ENCODE data around the gene HLA-DRB5.
"Not testable (repeated sequence)": the region's sequence is repeated elsewhere in the genome, so short reads cannot be mapped to it uniquely, and the experiment has no call there.

HLA-DRB5 gene

DNA sequence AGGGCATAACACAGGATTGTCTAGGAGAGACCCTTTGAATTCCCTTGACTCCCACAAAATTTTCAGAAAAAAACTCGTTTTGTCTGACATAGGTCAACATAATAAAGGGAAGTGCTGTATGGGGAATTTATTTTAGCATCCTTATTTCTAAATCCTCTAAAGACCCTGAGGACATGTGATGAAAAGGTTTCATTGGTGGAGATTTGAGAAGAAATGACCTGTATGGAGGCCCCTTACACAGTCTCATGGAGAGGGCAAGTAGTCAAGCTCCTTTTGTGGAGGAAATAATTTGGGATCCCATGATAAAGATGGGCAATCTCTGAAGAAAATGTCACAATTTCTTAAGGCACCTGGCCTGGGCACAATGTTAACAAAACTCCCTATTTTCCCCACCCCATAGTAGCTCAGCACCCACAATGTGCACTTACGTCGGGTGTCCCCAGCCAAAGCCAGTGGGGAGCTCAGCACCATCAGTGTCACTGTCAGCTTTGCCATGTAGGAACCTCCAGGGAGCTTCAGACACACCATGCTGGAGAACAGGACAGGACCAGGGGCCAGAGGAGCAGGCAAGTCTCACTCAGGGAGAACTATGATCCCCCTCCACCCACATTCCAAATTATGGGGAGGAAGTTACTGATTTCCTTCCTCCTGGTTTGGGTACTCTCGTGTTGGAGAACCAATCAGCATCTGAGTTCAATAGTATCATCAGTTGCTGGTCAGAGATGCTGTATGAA, at the start of gene HLA-DRB5:
Gene HLA-DRB5, minus strand, starts transcription at position 591 of the 734 bp plus-strand sequence. Its CDS starts 63 bp downstream, at position 528.
- peak; percentile 52 for DNase-seq

GRCh38 chr6:32578962-32579361, 48.9 kb upstream of the HLA-DRB5 start:
- no peak for DNase-seq

GRCh38 chr6:32577493-32577892, 47.4 kb upstream of the HLA-DRB5 start:
- DNase-seq: not testable (repeated sequence)

- DNase-seq: no peak
Measured at GRCh38 chr6:32576250-32576649, 46.2 kb upstream of the HLA-DRB5 start.

DNA sequence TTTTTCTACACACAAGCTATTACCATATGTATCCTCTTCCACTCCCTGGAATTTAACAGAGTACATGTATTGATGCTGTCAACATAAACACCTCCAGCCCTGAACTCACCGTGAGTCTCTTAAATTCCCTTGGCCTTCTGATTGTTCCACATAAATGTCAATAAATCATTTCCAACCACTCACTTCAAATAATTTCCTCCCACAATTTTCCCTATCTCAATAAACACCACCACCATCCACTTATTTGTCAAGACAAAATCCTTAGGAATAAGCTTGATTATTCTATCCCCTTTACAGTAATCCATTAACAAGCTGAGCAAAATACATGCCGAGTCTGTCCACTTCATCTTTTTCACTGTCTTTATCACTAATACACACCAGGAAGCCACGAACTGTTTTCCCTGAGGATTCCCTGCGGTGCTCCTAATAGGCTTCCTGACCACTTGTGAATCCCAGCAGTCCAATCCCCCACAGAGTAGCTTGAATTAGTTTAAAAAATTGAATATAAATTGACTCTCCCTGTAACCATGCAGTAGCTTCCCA, 40.3 kb upstream of the HLA-DRB5 start:
- DNase-seq: no peak

GRCh38 chr6:32568561-32568960, 38.5 kb upstream of the HLA-DRB5 start:
- no peak for DNase-seq

DNA sequence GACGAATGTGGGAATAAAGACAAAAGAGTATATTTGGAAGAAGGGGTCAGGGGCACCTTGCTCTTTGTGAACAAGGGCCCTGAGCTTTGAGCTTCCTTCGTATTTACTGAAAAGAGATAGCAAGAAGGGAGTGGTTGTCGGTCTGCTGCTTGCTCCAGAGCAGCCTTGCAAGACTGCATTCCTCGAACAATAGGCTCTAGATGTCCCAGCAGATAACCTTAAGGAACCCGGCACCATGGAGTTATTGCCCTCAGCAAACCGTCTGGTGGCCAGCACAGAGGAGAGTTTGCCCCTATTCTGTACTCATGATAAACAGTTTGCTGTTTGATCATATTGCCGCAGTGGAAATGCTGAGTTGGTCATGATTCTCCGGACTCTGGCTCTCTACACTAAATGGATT, 36.9 kb upstream of the HLA-DRB5 start:
- DNase-seq: no peak

DNA sequence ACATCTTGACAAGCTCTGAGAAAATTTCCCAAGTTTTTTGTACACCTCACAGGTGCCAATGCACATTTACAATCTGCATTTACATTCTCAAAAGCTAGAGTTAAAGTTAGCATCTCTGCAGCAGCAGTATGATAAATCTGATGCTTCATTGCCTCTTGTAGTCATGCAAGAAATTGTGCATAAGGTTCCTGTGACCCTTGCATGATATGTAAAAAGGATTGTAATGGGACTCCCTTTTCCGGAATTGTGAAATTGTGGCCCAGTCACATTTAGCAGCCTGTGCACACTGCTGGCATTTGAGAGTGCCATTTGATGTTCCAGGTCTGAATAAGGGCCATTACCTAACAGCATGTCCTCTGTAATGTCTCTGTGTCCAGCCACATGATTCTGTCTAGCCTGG, 35.4 kb upstream of the HLA-DRB5 start:
- DNase-seq: no peak

DNA sequence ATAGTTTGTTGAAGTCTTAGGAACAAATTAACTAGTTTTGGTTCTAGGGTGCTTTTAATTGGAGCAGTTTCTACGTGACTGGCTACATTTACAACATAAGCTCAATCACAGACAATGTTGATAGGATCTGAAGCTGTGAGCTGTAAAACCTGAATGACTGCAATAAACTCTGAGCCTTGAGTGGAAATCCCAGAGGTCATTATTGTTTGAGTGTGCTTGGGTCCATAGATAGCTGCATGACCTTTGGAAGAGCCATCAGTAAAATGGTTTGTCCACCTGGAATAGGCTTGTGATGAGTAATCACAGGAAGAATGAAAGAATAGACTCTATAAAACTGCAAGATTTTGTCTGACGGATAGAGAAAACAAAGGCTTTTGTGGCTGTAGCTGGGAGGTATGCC, 32.9 kb upstream of the HLA-DRB5 start:
- DNase-seq: no peak

GRCh38 chr6:32559747-32560146, 29.7 kb upstream of the HLA-DRB5 start:
- DNase-seq: no peak

- no peak for DNase-seq
Measured at GRCh38 chr6:32558426-32559057, 28.5 kb upstream of the HLA-DRB5 start.

- no peak for DNase-seq
Measured at GRCh38 chr6:32554116-32554965, 24.3 kb upstream of the HLA-DRB5 start.

- DNase-seq: no peak
Measured at GRCh38 chr6:32553037-32553742, 23.1 kb upstream of the HLA-DRB5 start.

- DNase-seq: no peak
Measured at GRCh38 chr6:32551410-32551809, 21.3 kb upstream of the HLA-DRB5 start.

GRCh38 chr6:32539839-32540238, 9.8 kb upstream of the HLA-DRB5 start:
- DNase-seq: no peak

- not testable (repeated sequence) for DNase-seq
Measured at GRCh38 chr6:32530431-32530793, 325 bp upstream of the HLA-DRB5 start.

DNA sequence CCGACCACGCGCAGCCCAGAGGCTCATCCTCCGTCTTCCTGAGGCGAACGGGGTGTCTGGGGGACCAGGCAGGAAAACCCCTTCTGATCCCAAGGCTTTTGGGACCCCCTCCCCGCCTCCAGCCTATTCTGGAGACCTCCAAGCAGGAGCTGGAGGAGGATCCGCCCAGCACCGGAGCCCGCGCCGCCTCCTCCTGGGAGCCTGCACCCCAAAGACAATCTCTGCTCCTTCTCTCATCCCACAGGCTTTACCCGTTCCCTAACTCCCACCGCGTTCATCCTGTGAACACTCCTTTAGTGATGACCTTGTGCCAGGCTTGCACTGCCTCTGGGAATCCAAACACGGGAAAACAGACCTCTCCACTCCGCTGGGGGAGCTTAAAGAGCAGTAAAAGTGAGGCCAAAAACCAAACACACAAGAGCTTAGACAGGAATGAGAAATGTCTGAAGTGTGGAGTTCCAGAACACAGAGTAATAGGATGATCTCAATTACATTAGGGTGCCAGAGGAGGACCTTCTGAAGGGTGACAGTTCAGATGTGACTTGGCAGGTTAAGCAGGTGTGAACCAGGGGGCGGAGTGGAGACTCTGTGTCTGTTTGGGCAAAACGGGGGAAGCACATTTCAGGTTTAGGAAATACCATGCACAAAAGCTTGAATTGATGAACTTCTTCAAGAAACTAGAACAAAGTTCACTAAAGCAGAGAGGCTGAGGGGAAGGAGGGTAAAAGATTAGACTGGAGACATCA, 7.6 kb downstream of the HLA-DRB5 start:
- DNase-seq: no peak

- DNase-seq: no peak
Measured at GRCh38 chr6:32519910-32520258, 10.2 kb downstream of the HLA-DRB5 start.

DNA sequence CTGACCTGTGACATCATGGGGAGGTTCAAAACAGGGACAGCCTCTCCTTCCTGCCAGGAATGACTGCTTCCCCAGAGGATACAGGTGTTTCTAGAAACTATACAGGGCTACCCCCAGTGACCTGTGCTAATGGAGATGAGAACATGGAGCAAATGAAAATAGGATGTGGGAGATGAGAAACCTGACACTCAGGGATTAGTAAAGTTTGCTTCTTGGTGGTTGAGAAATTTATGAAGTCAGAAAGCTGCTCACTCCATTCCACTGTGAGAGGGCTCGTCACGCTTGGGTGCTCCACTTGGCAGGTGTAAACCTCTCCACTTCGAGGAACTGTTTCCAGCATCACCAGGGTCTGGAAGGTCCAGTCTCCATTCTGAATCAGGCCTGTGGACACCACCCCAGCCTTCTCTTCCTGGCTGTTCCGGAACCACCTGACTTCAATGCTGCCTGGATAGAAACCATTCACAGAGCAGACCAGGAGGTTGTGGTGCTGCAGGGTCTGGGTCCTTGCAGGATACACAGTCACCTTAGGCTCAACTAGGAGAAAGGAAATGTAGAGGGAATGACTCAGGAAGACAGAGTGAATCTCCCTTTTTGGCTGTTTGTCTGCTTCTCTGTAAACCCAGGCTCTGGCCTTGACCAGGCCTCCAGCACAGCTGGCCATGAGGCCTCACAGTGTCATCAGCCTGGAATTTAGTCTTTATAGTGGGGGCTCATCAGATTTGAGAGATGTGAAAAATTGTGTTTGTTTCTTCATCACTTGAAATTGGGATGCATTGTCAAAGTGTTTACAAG, 10.8 kb downstream of the HLA-DRB5 start:
- no peak for DNase-seq

- DNase-seq: no peak
Measured at GRCh38 chr6:32517654-32518445, 12.2 kb downstream of the HLA-DRB5 start.
